Central memory CD4-positive, alpha-beta T cell (primary cell): ENCODE data around the gene SUSD6.
"Not testable (repeated sequence)": the region's sequence is repeated elsewhere in the genome, so short reads cannot be mapped to it uniquely, and the experiment has no call there.

Source experiments
- DNase-seq: peaks from one replicate; pipeline ENCODE4 v3.0.0; 2022

The SUSD6 gene

DNA sequence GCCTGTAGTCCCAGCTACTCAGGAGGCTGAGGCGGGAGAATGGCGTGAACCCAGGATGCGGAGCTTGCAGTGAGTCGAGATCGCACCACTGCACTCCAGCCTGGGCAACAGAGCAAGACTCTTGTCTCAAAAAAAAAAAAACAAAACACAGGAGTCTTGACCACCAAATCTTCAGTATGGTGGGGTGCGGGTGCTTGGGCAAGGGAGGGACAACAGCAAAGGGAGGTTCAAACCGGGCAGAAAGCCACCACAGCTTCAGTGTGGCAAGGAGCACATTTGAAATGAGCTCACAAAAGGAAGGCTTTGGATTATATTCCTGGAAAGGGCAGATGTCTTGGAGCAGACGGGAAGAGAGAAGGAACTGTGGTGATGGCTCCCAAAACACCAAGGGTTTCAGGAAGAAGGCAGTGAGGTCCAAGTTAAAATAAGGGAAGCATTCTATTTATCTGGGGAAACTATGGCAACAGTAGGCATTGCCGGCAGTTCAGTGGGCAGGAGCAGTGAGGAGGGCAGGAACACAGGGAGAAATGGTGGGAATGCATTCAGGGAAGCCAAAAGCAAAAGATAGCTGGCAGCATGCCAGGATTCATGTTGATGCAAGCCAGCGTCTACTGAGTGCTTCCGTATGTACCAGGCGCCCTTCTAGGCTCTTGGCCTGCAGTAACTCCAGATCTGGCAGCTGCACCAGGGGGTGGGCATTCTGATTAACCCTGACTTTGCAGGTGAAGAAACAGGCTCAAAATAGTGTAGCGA, 104.5 kb downstream of the SUSD6 start:
- peak; percentile 6 for DNase-seq

DNA sequence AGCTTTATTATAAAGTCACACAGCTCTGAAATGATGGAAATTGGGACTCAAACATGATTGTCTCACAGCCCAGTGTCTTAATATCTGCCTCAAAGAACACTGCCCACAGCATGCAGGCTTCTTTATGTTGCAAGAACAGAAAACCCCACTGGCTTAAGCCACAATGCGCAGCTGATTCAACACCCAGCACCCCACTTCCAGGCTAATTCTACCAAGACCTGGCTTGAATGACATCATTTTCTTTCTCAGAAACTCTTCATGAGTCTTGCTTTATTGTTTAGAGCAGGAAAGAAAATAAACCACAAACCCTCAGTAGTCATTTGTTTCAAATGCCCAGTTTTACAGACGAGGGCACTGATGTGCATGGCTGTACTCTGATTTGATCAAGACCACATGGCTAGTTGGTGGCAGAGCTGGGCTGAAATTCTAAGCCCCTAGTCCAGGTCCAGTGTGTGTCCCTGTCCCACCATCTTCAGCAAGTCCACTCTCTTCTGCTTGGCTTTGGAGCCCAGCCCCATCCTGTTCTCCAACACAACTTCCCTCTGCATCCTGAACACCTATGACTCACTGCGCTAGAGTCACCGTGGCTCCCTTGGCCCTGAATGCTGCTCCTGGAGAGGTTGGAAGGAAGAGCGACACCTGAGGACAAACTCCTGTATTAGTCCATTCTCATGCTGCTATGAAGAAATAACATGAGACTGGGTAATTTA, 105.2 kb downstream of the SUSD6 start:
- DNase-seq: peak; percentile 27

DNA sequence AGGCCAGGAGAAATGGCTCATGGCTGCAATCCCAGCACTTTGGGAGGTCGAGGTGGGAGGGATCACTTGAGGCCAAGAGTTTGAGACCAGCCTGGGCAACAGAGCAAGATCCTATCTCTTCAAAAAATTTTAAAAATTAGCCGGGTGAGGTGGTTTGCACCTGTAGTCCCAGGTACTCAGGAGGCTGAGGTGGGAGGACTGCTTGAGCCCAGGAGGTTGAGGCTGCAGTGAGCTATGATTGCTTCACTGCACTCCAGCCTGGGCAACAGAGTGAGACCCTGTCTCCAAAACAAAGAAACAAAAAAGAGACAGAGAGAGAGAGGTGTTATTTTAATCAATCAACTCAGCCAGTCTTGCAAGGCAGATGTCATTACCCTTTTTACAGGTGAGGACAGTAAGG, 107.2 kb downstream of the SUSD6 start:
- not testable (repeated sequence) for DNase-seq

DNA sequence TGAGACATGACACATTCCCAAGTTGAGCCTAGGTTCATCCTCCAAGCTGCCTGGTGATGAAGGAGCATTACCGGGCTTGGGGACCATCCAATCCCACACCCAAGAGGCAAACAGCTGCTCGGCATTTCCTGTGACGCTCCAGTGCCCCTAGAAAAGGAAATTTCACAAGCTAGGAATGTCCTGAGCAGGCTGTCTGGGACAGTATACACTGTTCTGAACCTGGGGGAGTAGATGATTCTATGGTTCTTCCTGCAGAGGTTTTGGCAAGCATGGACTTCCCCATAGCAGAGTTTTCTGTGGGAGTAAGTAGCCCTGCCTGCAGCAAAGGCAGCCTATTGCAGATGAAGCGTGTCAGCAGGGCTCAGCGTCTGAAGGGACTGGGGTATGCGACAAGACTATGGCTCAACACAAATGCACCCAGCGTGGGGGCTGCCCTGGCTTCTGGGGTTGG, 108.1 kb downstream of the SUSD6 start:
- no peak for DNase-seq

DNA sequence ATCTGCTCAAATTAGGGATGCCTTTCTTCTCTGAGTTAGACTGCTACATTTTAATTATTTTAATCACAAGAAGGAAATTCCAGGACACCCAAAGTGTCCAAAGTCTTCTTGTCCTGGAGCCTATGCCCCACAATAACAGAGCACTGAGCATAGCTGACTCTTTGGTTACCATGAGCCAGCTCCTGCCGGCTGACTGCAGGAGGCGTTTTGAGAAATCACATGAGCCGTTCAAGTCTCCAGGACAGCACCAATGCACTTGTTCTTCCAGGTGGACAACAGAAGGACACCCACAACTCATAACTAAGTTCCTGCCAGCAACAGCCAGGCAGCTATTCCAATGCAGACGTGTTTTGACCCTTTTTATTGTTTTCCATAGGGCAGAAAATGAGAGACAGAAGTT, 109.5 kb downstream of the SUSD6 start:
- no peak for DNase-seq

DNA sequence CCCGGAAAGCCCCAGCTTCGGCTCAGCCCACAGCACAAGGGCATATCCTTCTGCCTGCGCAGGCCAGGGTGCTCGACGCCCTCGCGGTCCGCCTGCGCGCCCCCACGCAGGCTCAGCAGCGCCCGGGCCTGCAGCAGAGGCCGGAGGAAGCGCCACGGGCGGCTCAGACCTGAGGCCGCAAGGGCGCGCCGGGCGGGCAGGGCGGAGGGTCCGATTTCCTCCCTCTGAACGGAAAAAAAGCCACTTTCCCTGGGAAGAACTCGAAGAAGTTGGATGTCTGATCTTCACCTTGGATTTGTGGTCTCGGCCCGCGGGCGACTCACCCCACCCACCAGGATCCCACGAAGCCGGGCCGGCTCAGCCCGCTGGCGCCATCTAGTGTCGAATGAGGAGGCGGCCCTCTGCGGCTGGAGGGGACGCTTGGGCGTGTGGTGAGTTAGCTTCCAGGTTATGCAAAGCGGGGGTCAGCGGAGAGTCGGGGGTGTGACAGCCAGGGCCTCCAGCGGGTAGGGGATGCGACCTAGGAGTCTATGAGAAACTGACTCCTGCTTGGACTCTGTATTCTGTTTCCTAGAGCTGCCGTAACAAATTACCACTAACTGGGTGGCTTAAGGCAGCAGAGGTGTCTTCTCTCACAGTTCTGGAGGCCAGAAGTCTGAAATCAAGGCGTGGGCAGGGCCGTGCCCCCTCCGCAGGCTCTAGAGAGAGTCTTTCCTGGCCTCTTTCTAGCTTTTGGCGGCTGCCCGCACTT, 115.5 kb downstream of the SUSD6 start:
- DNase-seq: peak; percentile 73

DNA sequence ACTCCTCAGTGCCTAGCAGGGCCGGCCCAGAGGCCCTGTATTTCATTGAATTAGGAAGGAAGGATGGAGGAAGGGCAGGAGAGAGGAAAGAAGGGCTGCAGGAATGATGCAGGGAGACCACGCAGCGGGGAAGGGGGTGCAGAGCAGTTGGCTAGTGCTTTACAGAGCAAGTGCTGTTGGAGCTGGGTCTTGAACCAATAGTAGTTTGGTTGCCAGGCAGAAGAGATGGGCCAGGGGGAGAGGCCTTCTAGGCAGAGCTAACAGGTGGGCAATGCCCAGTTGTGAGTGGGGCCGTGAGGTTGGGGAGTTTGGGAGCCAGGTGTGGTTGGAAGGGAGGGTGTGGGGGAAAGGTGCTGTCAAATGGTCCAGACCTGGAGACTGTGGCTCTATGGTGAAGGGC, 116.5 kb downstream of the SUSD6 start:
- DNase-seq: no peak

DNA sequence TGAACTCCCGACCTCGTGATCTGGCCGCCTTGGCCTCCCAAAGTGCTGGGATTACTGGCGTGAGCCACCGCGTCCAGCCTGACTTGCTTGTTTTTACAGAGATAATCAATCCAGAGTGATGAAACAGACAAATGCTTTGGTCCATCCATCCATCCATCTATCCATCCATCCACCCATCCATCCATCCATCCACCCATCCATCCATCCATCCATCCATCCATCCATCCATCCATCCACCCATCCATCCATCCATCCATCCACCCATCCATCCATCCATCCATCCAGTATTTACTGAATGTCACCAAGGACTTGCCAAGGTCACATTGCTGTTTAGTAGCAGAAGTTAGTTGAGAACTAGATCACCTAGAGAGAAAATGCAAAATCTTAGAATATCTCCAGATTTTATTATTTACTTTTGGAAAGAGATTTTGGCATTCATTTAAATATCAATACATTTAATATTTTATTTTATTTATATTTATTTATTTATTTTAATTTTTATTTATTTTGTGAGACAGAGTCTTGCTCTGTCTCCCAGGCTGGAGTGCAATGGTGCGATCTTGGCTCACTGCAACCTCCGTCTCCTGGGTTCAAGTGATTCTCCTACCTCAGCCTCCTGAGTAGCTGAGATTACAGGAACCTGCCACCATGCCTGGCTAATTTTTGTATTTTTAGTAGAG, 120.7 kb downstream of the SUSD6 start:
- not testable (repeated sequence) for DNase-seq

DNA sequence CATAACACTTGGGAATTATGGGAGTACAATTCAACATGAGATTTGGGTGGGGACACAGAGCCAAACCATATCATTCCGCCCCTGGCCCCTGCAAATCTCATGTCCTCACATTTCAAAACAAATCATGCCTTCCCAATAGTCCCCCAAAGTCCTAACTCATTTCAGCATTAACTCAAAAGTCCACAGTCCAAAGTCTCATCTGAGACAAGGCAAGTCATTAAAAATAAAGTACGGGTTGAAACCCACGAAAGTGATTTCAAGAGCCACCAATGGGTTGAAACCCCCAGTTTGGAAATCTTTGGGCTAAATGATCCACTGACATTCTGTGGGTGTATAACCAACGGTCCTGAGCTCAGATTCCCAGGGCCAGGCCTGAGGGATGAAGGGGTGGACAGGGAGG, 125.0 kb downstream of the SUSD6 start:
- DNase-seq: not testable (repeated sequence)

DNA sequence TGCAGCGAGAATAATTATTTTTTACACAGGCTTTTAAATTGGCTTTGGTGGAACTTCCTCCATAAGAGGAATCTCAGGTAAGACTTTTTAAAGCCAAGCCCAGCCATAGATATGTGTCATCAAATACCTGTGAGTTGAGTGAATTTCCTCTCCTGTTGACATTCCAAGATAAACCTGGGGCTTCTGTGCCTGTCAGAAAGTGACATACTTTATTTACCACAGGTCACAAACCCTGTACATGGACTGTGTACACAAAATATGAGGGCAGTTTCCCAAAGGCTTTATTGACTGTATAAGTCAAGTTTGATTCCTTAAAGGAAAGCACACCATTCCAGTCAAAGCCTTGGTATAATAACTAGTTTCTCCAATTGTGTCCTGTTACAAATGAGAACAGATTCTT, 129.7 kb downstream of the SUSD6 start:
- no peak for DNase-seq

DNA sequence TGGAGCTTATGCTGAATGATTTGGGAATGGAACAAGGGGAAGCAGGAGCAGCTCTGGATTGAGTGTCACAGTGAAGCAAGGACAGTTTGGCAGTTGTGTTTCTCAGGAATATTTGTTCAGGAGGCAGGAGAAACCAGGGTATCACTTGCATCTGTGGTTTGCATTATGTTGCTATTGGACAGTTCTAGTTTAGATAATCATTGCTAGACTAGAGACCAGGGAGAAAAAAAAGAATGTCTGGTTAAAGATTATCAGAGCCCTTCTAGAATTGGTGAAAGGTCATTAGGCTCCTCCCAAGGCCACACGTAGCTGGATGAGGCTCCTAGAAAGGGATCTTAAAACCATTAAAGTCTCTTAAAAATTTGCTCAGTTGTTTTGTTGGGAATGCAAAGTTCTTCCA, 138.6 kb downstream of the SUSD6 start:
- DNase-seq: no peak

DNA sequence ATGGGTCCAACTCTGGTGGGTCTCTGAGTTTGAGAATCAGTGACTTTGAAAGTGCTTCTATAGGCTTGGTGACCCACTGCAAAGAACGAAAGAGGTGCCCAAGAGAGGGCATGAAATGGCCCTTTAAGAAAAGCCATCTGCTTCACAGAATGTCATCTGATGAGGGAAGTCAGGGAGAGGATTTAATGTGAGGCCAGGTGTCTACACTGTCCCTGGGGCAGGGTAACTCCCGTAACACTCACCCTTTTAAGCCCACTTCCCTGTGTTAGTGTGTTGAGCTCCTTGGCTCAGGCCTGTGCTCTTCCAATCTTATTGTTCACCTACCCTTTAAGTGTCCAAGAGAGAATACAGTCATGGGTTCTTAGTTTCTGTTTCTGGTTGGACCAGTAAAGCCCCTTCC, 139.1 kb downstream of the SUSD6 start:
- DNase-seq: no peak

DNA sequence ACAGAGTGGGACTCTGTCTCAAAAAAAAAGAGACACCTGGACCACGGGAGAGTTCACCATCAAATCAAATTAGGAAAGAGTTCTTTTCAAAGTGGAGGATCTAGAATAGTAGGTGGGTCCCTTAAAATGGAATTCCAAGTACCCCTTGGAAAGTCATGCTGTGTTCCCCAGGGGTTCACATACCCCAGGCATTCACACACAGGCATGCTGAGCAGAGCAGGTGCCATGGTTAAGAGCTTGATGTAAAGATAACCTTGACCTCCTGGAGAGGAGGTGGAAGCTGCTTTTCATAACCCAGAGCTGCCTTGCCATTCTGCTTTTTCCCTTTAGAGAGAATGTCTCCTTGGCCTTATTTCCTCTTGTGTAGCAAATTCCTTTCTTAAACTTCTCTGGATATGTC, 141.4 kb downstream of the SUSD6 start:
- DNase-seq: no peak

DNA sequence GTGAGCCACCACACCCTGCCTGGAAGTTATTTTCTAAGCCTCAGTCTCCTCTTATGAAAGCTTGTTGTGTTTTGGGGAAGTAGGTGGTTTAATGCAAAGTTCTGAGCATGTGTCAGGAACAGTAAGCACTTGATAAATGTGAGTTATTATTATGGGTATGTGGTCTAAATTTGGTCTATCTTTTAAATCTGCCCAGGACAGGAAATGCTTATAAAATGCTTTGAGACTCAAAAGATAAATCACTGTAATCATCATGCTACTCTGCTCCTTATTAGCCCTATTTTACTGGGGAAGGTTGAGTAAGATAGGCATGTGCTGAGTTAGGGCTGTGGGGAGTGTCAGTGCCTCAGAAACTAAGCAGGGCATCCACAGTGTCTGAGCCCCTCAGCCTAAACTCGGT, 142.5 kb downstream of the SUSD6 start:
- DNase-seq: no peak

DNA sequence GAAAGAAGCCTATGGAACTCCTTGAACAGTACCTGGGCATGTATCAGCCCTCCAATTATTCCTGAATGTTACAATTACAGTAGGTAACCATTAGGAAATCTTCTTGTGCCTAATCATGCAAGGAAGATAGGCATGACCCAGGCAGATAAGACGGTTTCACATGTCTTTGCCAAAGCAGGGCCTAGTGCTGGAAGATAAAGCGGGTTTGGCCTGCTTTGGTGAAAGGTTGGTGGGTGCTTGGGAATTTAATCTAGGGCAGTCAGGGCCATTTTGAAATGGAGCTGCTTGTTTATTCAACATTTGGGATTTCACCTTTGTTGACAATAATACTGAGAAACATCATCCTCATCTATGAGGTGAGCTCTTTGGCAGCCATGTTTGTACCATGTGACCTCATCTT, 143.1 kb downstream of the SUSD6 start:
- DNase-seq: no peak

DNA sequence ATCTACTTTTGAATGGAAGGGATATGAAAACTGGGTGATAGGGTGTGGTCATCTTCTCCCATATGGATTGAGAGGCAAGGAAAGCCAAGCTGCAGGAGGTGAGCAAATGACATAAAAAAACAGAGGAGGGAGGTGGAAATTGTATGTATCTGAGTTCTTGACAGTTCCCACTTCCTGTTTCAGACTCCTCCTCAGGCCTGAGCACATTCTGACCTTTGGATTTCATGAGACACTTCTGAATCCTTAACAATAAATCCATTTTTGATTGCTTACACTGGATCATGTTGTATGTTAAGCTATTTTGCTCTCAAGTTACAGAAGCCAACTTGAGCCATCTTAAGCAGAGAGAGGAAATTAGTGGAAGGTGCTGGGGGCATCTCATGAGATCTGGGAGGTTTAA, 143.9 kb downstream of the SUSD6 start:
- no peak for DNase-seq

DNA sequence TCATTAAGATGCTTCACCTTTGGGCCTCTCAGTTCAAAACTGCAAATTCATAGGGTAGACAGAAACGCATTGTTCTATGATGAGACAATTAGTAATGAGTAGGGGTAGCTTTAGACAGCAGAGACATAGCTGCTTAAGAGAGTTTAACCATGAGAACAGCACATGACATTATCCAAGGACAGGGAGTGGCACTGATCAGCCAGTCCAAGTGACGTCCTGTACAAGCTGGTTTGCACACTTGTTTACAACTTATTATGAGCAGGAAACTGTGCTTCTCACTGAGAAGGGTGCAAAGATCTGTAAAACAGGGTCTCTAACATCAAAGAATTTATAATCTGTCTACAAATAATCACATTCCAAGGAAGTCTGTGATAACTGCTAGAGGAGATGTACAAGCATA, 144.4 kb downstream of the SUSD6 start:
- DNase-seq: no peak

DNA sequence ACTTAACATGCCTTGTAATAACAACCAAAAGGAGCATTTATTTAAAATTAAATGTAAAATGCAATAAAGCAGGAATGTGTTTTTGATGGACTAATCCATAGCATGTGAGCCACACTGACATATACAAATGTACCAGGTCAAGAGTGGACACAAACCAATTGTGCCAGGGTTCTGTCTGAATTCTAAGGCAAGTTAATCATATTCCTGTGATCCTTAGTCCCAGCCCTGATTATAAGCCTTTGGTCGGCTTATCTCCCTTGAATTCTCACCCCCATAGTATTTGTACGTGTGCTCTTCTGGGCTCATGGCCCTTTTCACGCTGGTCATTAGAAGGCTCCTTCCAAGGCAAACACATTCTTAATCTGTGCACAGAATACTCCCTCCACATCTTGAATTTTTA, 144.9 kb downstream of the SUSD6 start:
- no peak for DNase-seq

DNA sequence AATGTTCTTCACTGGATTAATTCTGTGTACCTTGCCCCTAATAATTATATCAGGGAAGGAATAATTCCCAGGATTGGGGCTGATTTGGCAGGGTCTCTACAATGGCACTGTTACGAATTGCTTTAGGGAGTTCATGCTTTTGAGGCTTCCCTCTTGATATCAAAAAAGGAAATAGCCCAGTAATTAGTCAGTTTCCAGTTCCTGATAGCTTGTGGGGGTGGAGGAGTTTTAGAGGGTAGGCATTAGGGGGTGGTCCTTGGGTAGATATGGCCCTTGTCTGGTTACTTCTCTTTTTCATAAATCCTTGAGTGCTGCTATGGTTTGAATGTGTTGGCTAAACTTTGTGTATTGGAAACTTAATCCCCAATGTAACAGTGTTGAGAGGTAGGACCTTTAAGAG, 149.4 kb downstream of the SUSD6 start:
- no peak for DNase-seq

DNA sequence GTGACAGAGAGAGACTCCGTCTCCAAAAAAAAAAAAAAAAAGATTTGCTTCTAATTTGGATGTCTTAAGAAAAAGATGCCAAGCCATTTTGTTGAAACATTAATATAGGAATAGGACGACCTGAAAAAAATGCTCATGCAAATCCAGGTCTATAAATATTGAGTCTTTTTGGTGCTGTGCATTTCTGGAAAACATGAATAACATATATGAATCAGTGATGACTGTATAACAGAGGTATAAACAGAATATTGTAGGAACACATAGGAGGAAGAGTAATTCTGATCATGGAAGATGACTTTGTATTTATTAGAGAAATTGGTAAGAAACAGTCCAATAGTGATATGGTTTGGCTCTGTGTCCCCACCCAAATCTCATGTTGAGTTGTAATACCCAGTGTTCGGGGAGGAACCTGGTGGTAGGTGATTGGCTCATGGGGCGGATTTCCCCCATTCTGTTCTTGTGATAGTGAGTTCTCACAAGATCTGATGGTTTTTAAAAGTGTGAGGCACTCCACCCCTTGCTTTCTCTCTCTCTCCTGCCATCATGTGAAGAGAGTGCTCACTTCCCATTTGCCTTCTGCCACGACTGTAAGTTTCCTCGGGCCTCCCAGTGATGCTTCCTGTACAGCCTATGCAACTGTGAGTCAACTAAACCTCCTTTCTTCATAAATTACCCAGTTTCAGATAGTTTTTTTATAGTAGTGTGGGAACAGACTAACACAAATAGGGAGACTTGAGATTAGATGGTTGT, 152.5 kb downstream of the SUSD6 start:
- DNase-seq: no peak
